SU-DHL-6 (cell line): ENCODE measurements around the gene ZMYND8.
"Not testable (repeated sequence)": the region's sequence is repeated elsewhere in the genome, so short reads cannot be mapped to it uniquely, and the experiment has no call there.

Experiments used
- H2AFZ ChIP-seq: fragments of 200-600 bp; sonication (generic); 2 replicates; pipeline ENCODE4 v1.6.1; 2014; ENCODE audit warnings: low read depth, mild to moderate bottlenecking, moderate library complexity, mixed read lengths, antibody characterized with exemption, low read length; ENCODE audit not compliant: severe bottlenecking
- H3F3A ChIP-seq: fragments of 200-600 bp; shearing (Covaris generic); 2 replicates; pipeline ENCODE4 v1.6.0; 2016; ENCODE audit warnings: antibody characterized with exemption, mild to moderate bottlenecking; ENCODE audit not compliant: insufficient read depth
- H3K27ac ChIP-seq: fragments of 200-600 bp; sonication (generic); 2 replicates; pipeline ENCODE4 v1.5.1; 2016; ENCODE audit warnings: low read depth, mild to moderate bottlenecking, low read length, moderate library complexity, mixed read lengths
- H3K27me3 ChIP-seq: fragments of 200-600 bp; sonication (generic), shearing (Covaris generic); 2 replicates; pipeline ENCODE4 v1.6.0; 2014; ENCODE audit warnings: mild to moderate bottlenecking, low read length
- H3K36me3 ChIP-seq: fragments of 200-600 bp; sonication (generic); 2 replicates; pipeline ENCODE4 v1.6.1; 2014; ENCODE audit warnings: mild to moderate bottlenecking, low read length, mixed read lengths
- H3K4me2 ChIP-seq: fragments of 300-600, 200-600 bp; shearing (Covaris generic), sonication (generic); 2 replicates; pipeline ENCODE4 v1.6.0; 2014; ENCODE audit warnings: low read length, low read depth, mild to moderate bottlenecking; ENCODE audit not compliant: poor library complexity, severe bottlenecking
- H3K4me3 ChIP-seq: fragments of 200-600 bp; sonication (generic); 2 replicates; pipeline ENCODE4 v1.5.1; 2014; ENCODE audit warnings: antibody characterized with exemption, low read length, mild to moderate bottlenecking, mixed read lengths; ENCODE audit not compliant: insufficient read depth, poor library complexity, severe bottlenecking
- H3K79me2 ChIP-seq: fragments of 200-600 bp; sonication (generic); 2 replicates; pipeline ENCODE4 v1.6.1; 2014; ENCODE audit warnings: mild to moderate bottlenecking, low read length, moderate library complexity; ENCODE audit not compliant: insufficient read depth
- H3K9ac ChIP-seq: fragments of 200-600 bp; sonication (generic); 2 replicates; pipeline ENCODE4 v1.7.0; 2014; ENCODE audit warnings: mild to moderate bottlenecking, low read length
- H3K9me2 ChIP-seq: fragments of 200-600 bp; sonication (generic); replicated peaks from 2 replicates; pipeline ENCODE4 v1.6.1; 2014; ENCODE audit warnings: low read length; ENCODE audit not compliant: insufficient read depth
- H3K9me3 ChIP-seq: fragments of 200-600 bp; sonication (generic); 2 replicates; pipeline ENCODE4 v1.6.1; 2014; ENCODE audit warnings: low read length, mixed read lengths; ENCODE audit not compliant: insufficient read depth
- H4K20me1 ChIP-seq: fragments of 200-600 bp; sonication (generic); 2 replicates; pipeline ENCODE4 v1.6.1; 2014; ENCODE audit warnings: low read depth, mild to moderate bottlenecking, antibody characterized with exemption, low read length, moderate library complexity, mixed read lengths
- EZH2phosphoT487 ChIP-seq: fragments of 200-600 bp; sonication (generic), shearing (Covaris generic); conservative IDR thresholded peaks from 2 replicates; pipeline ENCODE4 v1.6.1; 2018; ENCODE audit warnings: mild to moderate bottlenecking, antibody characterized with exemption, low read length, moderate library complexity, mixed read lengths
- TF ChIP-seq, protein P1 (sequence below): fragments of 200-600 bp; sonication (generic); IDR thresholded peaks from one replicate; pipeline ENCODE4 v1.5.1; 2017; ENCODE audit warnings: antibody characterized with exemption, mild to moderate bottlenecking, low read length, moderate library complexity; ENCODE audit not compliant: insufficient read depth, poor library complexity, severe bottlenecking

Gene ZMYND8

DNA sequence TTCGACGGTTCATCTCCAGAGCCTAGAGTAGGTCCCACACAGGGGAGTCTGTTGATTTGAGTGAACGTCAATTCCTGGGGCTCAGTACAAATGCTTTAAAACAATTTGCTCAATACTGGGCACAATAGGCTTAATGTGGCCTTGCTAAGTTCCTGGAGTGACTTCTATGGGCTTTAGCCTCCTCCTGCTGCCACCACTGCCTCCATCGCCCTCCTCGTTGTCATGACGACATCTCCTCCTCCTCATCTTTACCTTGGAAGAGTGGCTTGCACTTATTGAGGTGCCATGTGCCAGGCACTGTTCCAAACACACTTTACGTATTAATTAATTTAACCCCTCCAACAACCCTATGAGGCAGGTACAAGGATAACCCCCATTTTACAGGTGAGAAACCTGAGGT is 11.8 kb upstream of the ZMYND8 start:
- Histone ChIP-seq H3K36me3 (no peaks in the 10 kb centered on the region), H2AFZ (no peak overlapping the region), H3F3A (no peaks in the 10 kb centered on the region), H3K4me2 (no peak overlapping the region), H3K9me3 (no peaks in the 10 kb centered on the region), H4K20me1 (no peaks in the 10 kb centered on the region), H3K9ac (no peak overlapping the region), H3K4me3 (no peak overlapping the region), H3K27ac (no peak overlapping the region), H3K9me2 (no peaks in the 10 kb centered on the region), H3K79me2 (no peaks in the 10 kb centered on the region), H3K27me3 (no peaks in the 10 kb centered on the region)
- TF ChIP-seq EZH2phosphoT487 = no peak

DNA sequence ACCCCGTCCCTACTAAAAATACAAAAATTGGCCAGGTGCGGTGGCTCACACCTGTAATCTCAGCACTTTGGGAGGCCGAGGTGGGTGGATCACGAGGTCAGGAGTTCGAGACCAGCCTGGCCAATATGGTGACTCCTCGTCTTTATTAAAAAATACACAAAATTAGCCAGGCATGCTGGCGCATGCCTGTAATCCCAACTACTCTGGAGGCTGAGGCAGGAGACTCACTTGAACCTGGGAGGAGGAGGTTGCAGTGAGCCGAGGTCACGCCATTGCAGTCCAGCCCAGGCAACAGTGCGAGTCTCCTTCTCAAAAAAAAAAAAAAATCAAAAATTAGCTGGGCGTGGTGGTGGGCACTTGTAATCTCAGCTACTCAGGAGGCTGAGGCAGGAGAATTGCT is 9.8 kb upstream of the ZMYND8 start:
- H4K20me1 ChIP-seq, H3K9me3 ChIP-seq, H3K79me2 ChIP-seq, H3K27me3 ChIP-seq, H3K4me2 ChIP-seq, H3K9ac ChIP-seq, H3K27ac ChIP-seq, H3K36me3 ChIP-seq, H3F3A ChIP-seq, H3K4me3 ChIP-seq, H3K9me2 ChIP-seq, H2AFZ ChIP-seq: not testable (repeated sequence)

DNA sequence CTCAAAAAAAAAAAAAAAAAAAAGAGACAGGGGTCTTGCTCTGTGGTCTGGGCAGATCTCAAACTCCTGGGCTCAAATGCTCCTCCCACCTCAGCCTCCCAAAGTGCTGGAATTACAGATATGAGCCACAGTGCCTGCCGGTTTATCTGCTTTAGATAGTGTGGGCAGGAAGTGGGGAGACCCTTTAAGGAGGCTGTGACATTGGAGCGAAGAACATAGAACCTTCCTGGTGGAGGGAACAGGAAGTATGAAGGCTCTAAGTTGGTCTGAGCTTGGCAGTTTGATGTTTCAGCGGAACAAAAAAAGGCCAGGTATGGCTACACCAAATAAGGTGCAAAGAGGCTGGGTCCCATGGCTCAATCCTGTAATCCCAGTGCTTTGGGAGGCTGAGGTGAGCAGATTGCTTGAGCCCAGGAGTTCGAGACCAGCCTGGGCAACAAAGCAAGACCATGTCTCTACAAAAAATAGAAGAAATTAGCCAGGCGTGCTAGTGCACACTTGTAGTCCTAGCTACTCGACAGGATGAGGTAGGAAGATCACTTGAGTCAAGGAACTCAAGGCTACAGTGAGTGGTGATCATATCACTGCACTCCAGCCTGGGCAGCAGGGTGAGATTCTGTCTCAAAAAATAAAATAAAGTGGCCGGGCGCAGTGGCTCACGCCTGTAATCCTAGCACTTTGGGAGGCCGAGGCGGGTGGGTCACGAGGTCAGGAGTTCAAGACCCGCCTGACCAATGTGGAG is 8.7 kb upstream of the ZMYND8 start:
- Histone ChIP-seq H2AFZ (no peak overlapping the region), H3K9ac (no peak overlapping the region), H3K9me3 (no peaks in the 10 kb centered on the region), H4K20me1 (no peaks in the 10 kb centered on the region), H3K36me3 (no peaks in the 10 kb centered on the region), H3K79me2 (no peaks in the 10 kb centered on the region), H3K27ac (no peak overlapping the region), H3K9me2 (no peaks in the 10 kb centered on the region), H3K4me3 (no peak overlapping the region), H3K4me2 (no peak overlapping the region), H3K27me3 (no peaks in the 10 kb centered on the region), H3F3A (no peaks in the 10 kb centered on the region)
- no peak for TF ChIP-seq EZH2phosphoT487
- TF ChIP-seq, protein P1, sequence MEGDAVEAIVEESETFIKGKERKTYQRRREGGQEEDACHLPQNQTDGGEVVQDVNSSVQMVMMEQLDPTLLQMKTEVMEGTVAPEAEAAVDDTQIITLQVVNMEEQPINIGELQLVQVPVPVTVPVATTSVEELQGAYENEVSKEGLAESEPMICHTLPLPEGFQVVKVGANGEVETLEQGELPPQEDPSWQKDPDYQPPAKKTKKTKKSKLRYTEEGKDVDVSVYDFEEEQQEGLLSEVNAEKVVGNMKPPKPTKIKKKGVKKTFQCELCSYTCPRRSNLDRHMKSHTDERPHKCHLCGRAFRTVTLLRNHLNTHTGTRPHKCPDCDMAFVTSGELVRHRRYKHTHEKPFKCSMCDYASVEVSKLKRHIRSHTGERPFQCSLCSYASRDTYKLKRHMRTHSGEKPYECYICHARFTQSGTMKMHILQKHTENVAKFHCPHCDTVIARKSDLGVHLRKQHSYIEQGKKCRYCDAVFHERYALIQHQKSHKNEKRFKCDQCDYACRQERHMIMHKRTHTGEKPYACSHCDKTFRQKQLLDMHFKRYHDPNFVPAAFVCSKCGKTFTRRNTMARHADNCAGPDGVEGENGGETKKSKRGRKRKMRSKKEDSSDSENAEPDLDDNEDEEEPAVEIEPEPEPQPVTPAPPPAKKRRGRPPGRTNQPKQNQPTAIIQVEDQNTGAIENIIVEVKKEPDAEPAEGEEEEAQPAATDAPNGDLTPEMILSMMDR = no peak

DNA sequence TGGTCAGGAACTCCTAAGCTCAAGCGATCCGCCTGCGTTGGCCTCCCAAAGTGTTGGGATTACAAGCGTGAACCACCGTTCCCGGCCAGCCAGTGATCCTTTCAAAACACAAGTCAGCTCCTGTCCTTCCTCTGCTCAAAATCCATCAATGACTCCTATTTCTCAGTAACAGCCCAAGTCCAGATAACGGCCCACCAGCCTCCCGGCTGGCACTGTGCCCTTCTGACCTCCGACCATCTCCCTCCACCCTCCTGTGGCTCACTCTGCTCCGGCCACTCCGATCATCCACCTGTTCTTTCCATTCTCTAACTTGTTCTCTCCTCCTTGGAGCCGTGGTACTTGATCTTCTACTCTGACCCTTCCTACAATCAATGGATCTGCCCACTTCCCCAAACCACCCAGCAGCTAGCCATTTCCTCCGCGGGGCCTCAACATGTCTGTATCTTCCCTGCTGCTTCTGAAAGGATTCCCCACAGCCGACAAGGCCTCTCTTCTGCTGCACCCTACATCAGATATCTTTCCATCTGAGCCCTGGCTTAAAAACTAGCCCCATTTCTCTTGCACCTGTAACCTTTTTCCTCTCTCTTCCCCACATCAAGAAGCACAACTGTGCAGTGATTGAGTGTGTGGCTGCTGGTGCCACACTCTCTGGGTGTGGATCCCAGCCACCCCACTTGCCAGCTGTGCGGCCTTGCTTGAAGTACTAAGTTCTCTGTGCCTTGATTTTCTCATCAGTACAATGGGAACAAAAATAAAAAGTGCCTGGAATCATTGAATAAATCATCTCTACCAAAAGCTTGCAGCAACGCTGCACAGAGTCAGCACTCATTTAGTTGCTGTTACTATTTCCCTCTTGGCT is 6.1 kb upstream of the ZMYND8 start:
- H4K20me1 ChIP-seq = no peaks in the 10 kb centered on the region
- H3K9me3 ChIP-seq = no peaks in the 10 kb centered on the region
- H3K9ac ChIP-seq = no peak overlapping the region
- TF ChIP-seq, protein P1 = no peak
- TF ChIP-seq EZH2phosphoT487 = no peak
- H3K9me2 ChIP-seq = no peaks in the 10 kb centered on the region
- H3K4me2 ChIP-seq = no peak overlapping the region
- no peak overlapping the region for H3K4me3 ChIP-seq
- H3K79me2 ChIP-seq = no peaks in the 10 kb centered on the region
- no peak overlapping the region for H2AFZ ChIP-seq
- no peaks in the 10 kb centered on the region for H3K36me3 ChIP-seq
- no peak overlapping the region for H3K27ac ChIP-seq
- no peaks in the 10 kb centered on the region for H3K27me3 ChIP-seq
- H3F3A ChIP-seq = peaks cover 15% of the 10 kb centered on the region
